ENCODE measurements around the gene BTBD7. TPM values are rescaled to one million over a fixed set of nuclear protein-coding genes. Genes with fewer than 3 reads are reported as not detected.
A peak's percentile ranks its signal among the peaks of the same experiment; 100 is the strongest.

The BTBD7 gene, protein sequence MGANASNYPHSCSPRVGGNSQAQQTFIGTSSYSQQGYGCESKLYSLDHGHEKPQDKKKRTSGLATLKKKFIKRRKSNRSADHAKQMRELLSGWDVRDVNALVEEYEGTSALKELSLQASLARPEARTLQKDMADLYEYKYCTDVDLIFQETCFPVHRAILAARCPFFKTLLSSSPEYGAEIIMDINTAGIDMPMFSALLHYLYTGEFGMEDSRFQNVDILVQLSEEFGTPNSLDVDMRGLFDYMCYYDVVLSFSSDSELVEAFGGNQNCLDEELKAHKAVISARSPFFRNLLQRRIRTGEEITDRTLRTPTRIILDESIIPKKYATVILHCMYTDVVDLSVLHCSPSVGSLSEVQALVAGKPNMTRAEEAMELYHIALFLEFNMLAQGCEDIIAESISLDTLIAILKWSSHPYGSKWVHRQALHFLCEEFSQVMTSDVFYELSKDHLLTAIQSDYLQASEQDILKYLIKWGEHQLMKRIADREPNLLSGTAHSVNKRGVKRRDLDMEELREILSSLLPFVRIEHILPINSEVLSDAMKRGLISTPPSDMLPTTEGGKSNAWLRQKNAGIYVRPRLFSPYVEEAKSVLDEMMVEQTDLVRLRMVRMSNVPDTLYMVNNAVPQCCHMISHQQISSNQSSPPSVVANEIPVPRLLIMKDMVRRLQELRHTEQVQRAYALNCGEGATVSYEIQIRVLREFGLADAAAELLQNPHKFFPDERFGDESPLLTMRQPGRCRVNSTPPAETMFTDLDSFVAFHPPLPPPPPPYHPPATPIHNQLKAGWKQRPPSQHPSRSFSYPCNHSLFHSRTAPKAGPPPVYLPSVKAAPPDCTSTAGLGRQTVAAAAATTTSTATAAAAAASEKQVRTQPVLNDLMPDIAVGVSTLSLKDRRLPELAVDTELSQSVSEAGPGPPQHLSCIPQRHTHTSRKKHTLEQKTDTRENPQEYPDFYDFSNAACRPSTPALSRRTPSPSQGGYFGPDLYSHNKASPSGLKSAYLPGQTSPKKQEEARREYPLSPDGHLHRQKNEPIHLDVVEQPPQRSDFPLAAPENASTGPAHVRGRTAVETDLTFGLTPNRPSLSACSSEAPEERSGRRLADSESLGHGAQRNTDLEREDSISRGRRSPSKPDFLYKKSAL
- 43.5 to 57.9 TPM (median 44.4 TPM) in 3 replicates for total RNA-seq
- long read RNA-seq, partial matches to known transcripts, result 8 of 18 reads
- long read RNA-seq, other reads (novel, unspliced or antisense), result 9 of 18 reads

DNA sequence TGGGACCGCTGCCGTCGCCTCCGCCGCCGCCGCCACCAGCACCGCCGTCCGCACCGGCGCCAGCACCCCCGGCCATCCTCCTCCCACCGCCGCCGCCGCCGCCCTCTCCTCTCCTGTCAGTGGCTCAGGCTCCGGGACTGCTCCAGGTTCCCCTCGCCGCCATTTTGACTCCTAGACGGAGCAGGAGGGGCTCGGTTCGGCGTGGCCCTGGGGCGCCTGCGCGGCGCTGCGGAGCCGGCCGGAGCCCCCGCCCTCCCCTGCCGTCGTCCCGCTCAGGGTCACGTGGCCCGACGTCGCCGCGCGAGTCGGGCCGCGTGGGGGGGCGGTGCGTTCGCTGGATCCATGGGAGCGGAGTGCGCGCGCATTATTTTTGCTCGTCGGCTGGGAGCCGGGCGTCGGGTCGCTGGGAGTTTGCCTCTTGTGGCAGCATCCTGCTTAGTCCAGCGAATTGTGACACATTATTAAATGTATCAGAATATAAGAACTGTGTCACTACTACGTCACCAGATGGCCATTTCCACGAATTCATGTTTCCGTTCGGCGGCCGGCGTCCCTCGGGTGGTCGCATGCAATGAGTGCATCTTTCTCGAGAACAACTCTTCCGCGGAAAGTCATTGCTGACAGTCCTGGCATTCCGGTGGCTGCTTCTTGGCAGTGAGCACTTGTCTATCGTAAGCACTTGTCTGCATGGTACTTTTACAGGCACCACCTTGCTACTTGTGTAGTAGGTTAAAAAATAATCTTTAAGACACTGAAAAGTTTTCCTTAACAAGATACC lies at the start of gene BTBD7:
BTBD7 (minus strand) TSS at position 184 of the 778 bp plus-strand sequence. CDS start 36,985 bp downstream, outside the sequence.
- Mint-ChIP-seq H3K9me3 (ENCODE audit: low read depth) (no peaks in the 10 kb centered on the region), H3K36me3 (ENCODE audit: low read depth) (no peaks in the 10 kb centered on the region), H3K4me1 (ENCODE audit: low read depth) (peaks cover 41% of the 10 kb centered on the region), H3K27me3 (ENCODE audit: low read depth) (no peaks in the 10 kb centered on the region), H3K4me3 (ENCODE audit: unreplicated experiment) (peak within 1 kb of the TSS; percentile 86), H3K27ac (ENCODE audit: unreplicated experiment) (peak within 1 kb of the TSS; percentile 96)
- DNase-seq (ENCODE audit: low spot score), result peak; percentile 98
- TF ChIP-seq, protein P1, sequence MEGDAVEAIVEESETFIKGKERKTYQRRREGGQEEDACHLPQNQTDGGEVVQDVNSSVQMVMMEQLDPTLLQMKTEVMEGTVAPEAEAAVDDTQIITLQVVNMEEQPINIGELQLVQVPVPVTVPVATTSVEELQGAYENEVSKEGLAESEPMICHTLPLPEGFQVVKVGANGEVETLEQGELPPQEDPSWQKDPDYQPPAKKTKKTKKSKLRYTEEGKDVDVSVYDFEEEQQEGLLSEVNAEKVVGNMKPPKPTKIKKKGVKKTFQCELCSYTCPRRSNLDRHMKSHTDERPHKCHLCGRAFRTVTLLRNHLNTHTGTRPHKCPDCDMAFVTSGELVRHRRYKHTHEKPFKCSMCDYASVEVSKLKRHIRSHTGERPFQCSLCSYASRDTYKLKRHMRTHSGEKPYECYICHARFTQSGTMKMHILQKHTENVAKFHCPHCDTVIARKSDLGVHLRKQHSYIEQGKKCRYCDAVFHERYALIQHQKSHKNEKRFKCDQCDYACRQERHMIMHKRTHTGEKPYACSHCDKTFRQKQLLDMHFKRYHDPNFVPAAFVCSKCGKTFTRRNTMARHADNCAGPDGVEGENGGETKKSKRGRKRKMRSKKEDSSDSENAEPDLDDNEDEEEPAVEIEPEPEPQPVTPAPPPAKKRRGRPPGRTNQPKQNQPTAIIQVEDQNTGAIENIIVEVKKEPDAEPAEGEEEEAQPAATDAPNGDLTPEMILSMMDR (IDR thresholded peaks at IDR 0.05), result peak; percentile 62

DNA sequence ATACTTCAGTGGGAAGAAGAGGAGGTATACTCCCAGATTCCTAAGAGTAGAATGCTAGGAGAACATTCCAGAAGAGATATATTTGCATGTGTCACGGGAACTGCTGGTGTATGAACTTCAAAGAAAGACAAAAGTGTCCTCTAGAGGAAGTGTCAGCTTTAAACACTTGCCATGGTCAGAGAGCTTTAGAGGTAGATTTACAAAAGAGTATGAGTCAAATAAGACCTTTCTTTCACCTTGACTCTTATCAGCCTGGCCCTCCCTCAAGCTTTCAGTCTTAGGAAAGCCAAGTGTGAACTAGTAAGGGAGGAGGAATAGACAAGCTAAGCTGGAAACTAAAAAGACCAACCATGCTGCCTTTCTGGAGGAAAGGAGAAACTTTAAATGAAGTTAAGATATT lies 48.8 kb upstream of the BTBD7 start:
- no peaks in the 10 kb centered on the region for H3K9me3 Mint-ChIP-seq (ENCODE audit: low read depth)
- no peak overlapping the region for H3K27ac Mint-ChIP-seq (ENCODE audit: unreplicated experiment)
- no peak for DNase-seq (ENCODE audit: low spot score)
- TF ChIP-seq, protein P1 (IDR thresholded peaks at IDR 0.05), result no peak
- no peaks in the 10 kb centered on the region for H3K4me1 Mint-ChIP-seq (ENCODE audit: low read depth)
- peaks cover 24% of the 10 kb centered on the region for H3K27me3 Mint-ChIP-seq (ENCODE audit: low read depth)
- H3K4me3 Mint-ChIP-seq (ENCODE audit: unreplicated experiment), result no peak overlapping the region
- no peaks in the 10 kb centered on the region for H3K36me3 Mint-ChIP-seq (ENCODE audit: low read depth)

DNA sequence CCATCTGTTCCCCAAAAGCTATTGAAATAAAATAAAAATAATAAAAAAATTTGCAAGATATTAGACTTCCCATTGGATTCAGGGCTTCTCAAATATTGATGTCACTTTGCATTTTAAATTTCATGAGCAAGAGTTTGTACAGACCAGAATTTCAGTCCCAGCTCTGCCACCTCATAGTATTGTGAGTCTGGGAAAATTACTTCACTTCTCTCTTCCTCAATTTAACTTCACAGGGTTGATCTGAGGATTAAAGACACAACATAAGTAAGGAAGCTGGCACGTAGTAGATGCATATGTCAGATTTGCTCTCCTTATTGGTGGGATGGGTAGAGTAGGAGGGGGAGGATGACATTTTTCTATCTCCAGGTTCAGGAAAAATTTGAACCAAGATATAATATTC lies 47.0 kb upstream of the BTBD7 start:
- no peaks in the 10 kb centered on the region for H3K4me1 Mint-ChIP-seq (ENCODE audit: low read depth)
- H3K36me3 Mint-ChIP-seq (ENCODE audit: low read depth), result no peaks in the 10 kb centered on the region
- peaks cover 23% of the 10 kb centered on the region for H3K27me3 Mint-ChIP-seq (ENCODE audit: low read depth)
- no peak for DNase-seq (ENCODE audit: low spot score)
- no peak overlapping the region for H3K4me3 Mint-ChIP-seq (ENCODE audit: unreplicated experiment)
- TF ChIP-seq, protein P1 (IDR thresholded peaks at IDR 0.05), result no peak
- no peaks in the 10 kb centered on the region for H3K9me3 Mint-ChIP-seq (ENCODE audit: low read depth)
- H3K27ac Mint-ChIP-seq (ENCODE audit: unreplicated experiment), result no peak overlapping the region

DNA sequence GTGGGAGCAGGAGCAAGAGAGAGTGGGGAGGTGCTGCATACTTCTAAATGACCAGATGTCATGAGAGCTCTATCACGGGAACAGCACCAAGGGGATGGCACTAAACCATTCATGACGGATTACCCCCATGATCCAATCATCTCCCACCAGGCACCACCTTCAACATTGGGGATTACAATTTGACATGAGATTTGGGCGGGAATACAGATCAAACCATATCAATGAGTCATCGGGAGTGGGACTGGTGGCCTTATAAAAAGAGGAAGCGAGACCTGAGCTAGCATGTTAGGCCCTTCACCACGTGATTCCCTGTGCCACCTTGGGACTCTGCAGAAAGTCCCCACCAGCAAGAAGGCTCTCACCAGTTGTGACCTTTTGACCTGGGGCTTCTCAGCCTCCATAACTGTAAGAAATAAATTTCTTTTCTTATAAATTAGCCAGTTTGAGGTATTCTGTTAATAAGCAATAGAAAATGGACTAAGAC lies 42.9 kb upstream of the BTBD7 start:
- peaks cover 13% of the 10 kb centered on the region for H3K9me3 Mint-ChIP-seq (ENCODE audit: low read depth)
- TF ChIP-seq, protein P1 (IDR thresholded peaks at IDR 0.05), result no peak
- peaks cover 10% of the 10 kb centered on the region for H3K27me3 Mint-ChIP-seq (ENCODE audit: low read depth)
- DNase-seq (ENCODE audit: low spot score), result no peak
- H3K36me3 Mint-ChIP-seq (ENCODE audit: low read depth), result no peaks in the 10 kb centered on the region
- no peaks in the 10 kb centered on the region for H3K4me1 Mint-ChIP-seq (ENCODE audit: low read depth)
- no peak overlapping the region for H3K27ac Mint-ChIP-seq (ENCODE audit: unreplicated experiment)
- no peak overlapping the region for H3K4me3 Mint-ChIP-seq (ENCODE audit: unreplicated experiment)

Data from chondrocyte (in vitro differentiated cells).